Heart left ventricle (tissue), 13 donors: ENCODE results near the gene BACH2.

Source experiments
- CTCF ChIP-seq, 12 donors: fragments of 200-600 bp; sonication (generic) in 4 of 12; IDR thresholded peaks; one replicate each; pipeline versions ENCODE4 v1.5.0 to v1.8.0; 2018 to 2022; ENCODE audit warnings: antibody characterized with exemption in 12 of 12, mild to moderate bottlenecking in 5 of 12
- POLR2A ChIP-seq, 2 donors: fragments of 450-650 bp; IDR thresholded peaks; one replicate each; pipeline ENCODE4 v1.6.1; 2017; ENCODE audit warnings: antibody characterized with exemption in 2 of 2, mild to moderate bottlenecking in 2 of 2, moderate library complexity in 2 of 2
- donor health status: ischemic (EF 13 %, LVEDD 7.1; RV severe dilation, severe dysfunction).
- donor health status: DM: no; HTN: yes; CAD: no.
- donor health status: DM: no; HTN: no; CAD: no.
- donor health status: ischemic (EF 25% LVEDD 6.9; RV normal size, moderate dysfunction).
- donor health status: ischemic (EF 25% LVEDD 5.7; RV mildly dilated, moderate dysfunction).
- donor health status: ischemic (EF 35%, LVEDD 5.7; RV mildly dilated, moderate dysfunction).
- donor health status: nonischemic (EF 11% LVEDD 7.7; RV severe dilation, severe dysfunction).
- donor health status: DM: yes; HTN: yes; CAD: no.
- donor health status: PGD.
- donor health status: ischemic (EF 29% LVEDD 5.4; RV normal size, mild dysfunction).
- donor health status: nonischemic (EF 23%, LVEDD 6.1; RV moderate dilation, normal function).

GRCh38 chr6:90100059-90100665 is 196.5 kb downstream of the BACH2 start:
- TF ChIP-seq POLR2A (IDR thresholded peaks at IDR 0.05) (no peak), CTCF (IDR thresholded peaks at IDR 0.05) (no peak)
